Endothelial cell of umbilical vein (primary cell): ENCODE data around the gene GALNT17.

Experiments
- CTCF ChIP-seq, 2 donors: IDR thresholded peaks; 1 replicate in 1 of 2; 2 replicates in 1 of 2; pipeline ENCODE4 v1.5.1; 2011; ENCODE audit warnings: low read length in 2 of 2, mild to moderate bottlenecking in 2 of 2, moderate library complexity in 2 of 2, control low read depth in 1 of 2, inconsistent platforms in 1 of 2, low read depth in 1 of 2; ENCODE audit not compliant: insufficient read depth in 1 of 2; ENCODE audit errors: extremely low read depth in 1 of 2
- EZH2 ChIP-seq: IDR thresholded peaks from 2 replicates; pipeline ENCODE4 v1.6.1; 2012; ENCODE audit warnings: borderline replicate concordance, low read depth, mild to moderate bottlenecking, moderate library complexity, low read length, inconsistent platforms; ENCODE audit not compliant: severe bottlenecking
- JUN ChIP-seq: IDR thresholded peaks from 2 replicates; pipeline ENCODE4 v1.6.1; 2011; ENCODE audit warnings: borderline replicate concordance, low read depth; ENCODE audit not compliant: insufficient read length, insufficient read depth
- MYC ChIP-seq: IDR thresholded peaks from one replicate; pipeline ENCODE4 v1.6.1; 2011; ENCODE audit warnings: mild to moderate bottlenecking, low read depth, low read length
- POLR2A ChIP-seq: IDR thresholded peaks from 2 replicates; pipeline ENCODE4 v1.6.1; 2012; ENCODE audit warnings: low read depth, mild to moderate bottlenecking, control low read depth, low read length
- POLR2AphosphoS5 ChIP-seq: IDR thresholded peaks from 2 replicates; pipeline ENCODE4 v1.6.1; 2012; ENCODE audit warnings: low read depth, mild to moderate bottlenecking, control low read depth, low read length, moderate library complexity; ENCODE audit not compliant: insufficient read depth

- TF ChIP-seq MYC (no peak), EZH2 (no peak), CTCF (IDR thresholded peaks at IDR 0.05; ENCODE audit: extremely low read depth in 1 of 2, insufficient read depth in 1 of 2, low read depth in 1 of 2, low read length in 2 of 2) (no peak), POLR2A (no peak), POLR2AphosphoS5 (no peak), JUN (no peak)
Measured at GRCh38 chr7:71191771-71192170, 59.8 kb downstream of the GALNT17 start.
